Fibroblast of lung (primary cell): ENCODE data around the gene MAPK1IP1L. TPM values are rescaled to one million over a fixed set of nuclear protein-coding genes. Genes with fewer than 3 reads are reported as not detected.
"Not testable (repeated sequence)": the region's sequence is repeated elsewhere in the genome, so short reads cannot be mapped to it uniquely, and the experiment has no call there.

Experiments
- DNase-seq, 2 donors: peaks; one replicate each; pipeline versions ENCODE4 v3.0.0 to v3.0.0-alpha.2; 2010; ENCODE audit warnings: low read depth in 2 of 2
- H2AFZ ChIP-seq: 2 replicates; pipeline ENCODE4 v1.5.1; 2012; ENCODE audit warnings: low read length, control low read depth, inconsistent platforms
- H3K27ac ChIP-seq: 2 replicates; pipeline ENCODE4 v1.5.1; 2011; ENCODE audit warnings: low read length, control low read depth; ENCODE audit not compliant: insufficient read depth
- H3K27me3 ChIP-seq: 2 replicates; pipeline ENCODE4 v1.5.1; 2011; ENCODE audit warnings: mild to moderate bottlenecking, low read length; ENCODE audit not compliant: control insufficient read depth, insufficient read depth
- H3K36me3 ChIP-seq: 2 replicates; pipeline ENCODE4 v1.5.1; 2011; ENCODE audit warnings: low read length; ENCODE audit not compliant: control insufficient read depth, insufficient read depth
- H3K4me1 ChIP-seq: 2 replicates; pipeline ENCODE4 v1.5.1; 2011; ENCODE audit warnings: low read length; ENCODE audit not compliant: control insufficient read depth, insufficient read depth; ENCODE audit errors: extremely low read depth
- H3K4me2 ChIP-seq: 2 replicates; pipeline ENCODE4 v1.5.1; 2011; ENCODE audit warnings: low read length, control low read depth; ENCODE audit not compliant: insufficient read depth; ENCODE audit errors: extremely low read depth
- H3K4me3 ChIP-seq, 4 experiments: fragments of 200-600 bp in 1 of 4; sonication (generic) in 1 of 4; replicated peaks in 1 of 4; 2 replicates each; pipeline ENCODE4 v1.5.1; 2011 to 2016; ENCODE audit warnings: low read length in 4 of 4, low read depth in 3 of 4, mild to moderate bottlenecking in 3 of 4, control low read depth in 2 of 4, inconsistent platforms in 1 of 4, mixed read lengths in 1 of 4; ENCODE audit not compliant: insufficient read depth in 1 of 4; ENCODE audit errors: control extremely low read depth in 1 of 4
- H3K79me2 ChIP-seq: 2 replicates; pipeline ENCODE4 v1.5.1; 2012; ENCODE audit warnings: mild to moderate bottlenecking, low read length, inconsistent platforms; ENCODE audit not compliant: control insufficient read depth, insufficient read depth
- H3K9ac ChIP-seq: 2 replicates; pipeline ENCODE4 v1.5.1; 2011; ENCODE audit warnings: mild to moderate bottlenecking, low read length, control low read depth; ENCODE audit not compliant: insufficient read depth
- H3K9me3 ChIP-seq: 2 replicates; pipeline ENCODE4 v1.5.1; 2012; ENCODE audit warnings: low read depth, low read length; ENCODE audit not compliant: control insufficient read depth, insufficient read depth
- H4K20me1 ChIP-seq: 2 replicates; pipeline ENCODE4 v1.5.1; 2011; ENCODE audit warnings: low read length; ENCODE audit not compliant: control insufficient read depth, insufficient read depth; ENCODE audit errors: extremely low read depth
- EZH2 ChIP-seq: IDR thresholded peaks from 2 replicates; pipeline ENCODE4 v1.5.1; 2012; ENCODE audit warnings: low read length, control low read depth, mild to moderate bottlenecking; ENCODE audit errors: missing control alignments
- polyA plus RNA-seq, 2 donors: library from polyadenylated mRNA; depleted of rRNA in 1 of 2; stranded (reverse) in 1 of 2; unstranded in 1 of 2; fragments of >200 nt; gene quantifications; 2 replicates each; pipeline ENCODE4 v1.2.1, GENCODE V29; 2011 to 2012; ENCODE audit warnings: missing spikeins in 1 of 2
- total RNA-seq: library from RNA; depleted of rRNA; stranded (reverse); fragments of >200 nt; gene quantifications from 2 replicates; pipeline ENCODE4 v1.2.1, GENCODE V29; 2014
- TF ChIP-seq, protein P1 (sequence below), 2 donors: IDR thresholded peaks in 1 of 2; conservative IDR thresholded peaks in 1 of 2; 1 replicate in 1 of 2; 2 replicates in 1 of 2; pipeline ENCODE4 v1.5.1; 2011 to 2012; ENCODE audit warnings: low read length in 2 of 2, control low read depth in 1 of 2, inconsistent platforms in 1 of 2, low read depth in 1 of 2, mild to moderate bottlenecking in 1 of 2

Gene MAPK1IP1L
- total and polyA plus RNA-seq, 2 donors (not counting 1 experiment from before 2014, with no cell fraction given): 16.5 to 82.3 TPM

DNA sequence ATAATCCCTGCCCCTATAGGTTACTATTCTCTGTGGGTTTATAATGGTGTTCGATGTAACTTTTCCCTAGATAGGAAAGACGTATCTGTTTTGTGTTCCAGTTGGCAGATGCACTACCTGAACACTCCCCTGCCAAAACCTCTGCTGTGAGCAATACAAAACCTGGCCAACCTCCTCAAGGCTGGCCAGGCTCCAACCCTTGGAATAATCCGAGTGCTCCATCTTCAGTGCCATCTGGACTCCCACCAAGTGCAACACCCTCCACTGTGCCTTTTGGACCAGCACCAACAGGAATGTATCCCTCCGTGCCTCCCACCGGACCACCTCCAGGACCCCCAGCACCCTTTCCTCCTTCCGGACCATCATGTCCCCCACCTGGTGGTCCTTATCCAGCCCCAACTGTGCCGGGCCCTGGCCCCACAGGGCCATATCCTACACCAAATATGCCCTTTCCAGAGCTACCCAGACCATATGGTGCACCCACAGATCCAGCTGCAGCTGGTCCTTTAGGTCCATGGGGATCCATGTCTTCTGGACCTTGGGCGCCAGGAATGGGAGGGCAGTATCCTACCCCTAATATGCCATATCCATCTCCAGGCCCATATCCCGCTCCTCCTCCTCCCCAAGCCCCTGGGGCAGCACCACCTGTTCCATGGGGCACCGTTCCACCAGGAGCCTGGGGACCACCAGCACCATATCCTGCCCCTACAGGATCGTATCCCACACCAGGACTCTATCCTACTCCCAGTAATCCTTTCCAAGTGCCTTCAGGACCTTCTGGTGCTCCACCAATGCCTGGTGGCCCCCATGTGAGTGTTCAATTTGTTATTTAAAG lies 11.3 kb downstream of the MAPK1IP1L start:
- peaks cover 12% of the 10 kb centered on the region for H3K36me3 ChIP-seq
- H3K27me3 ChIP-seq: no peaks in the 10 kb centered on the region
- no peak overlapping the region for H3K27ac ChIP-seq
- no peak overlapping the region for H3K4me2 ChIP-seq
- no peaks in the 10 kb centered on the region for H4K20me1 ChIP-seq
- no peaks in the 10 kb centered on the region for H3K9me3 ChIP-seq
- peaks cover 2% of the 10 kb centered on the region for H3K4me1 ChIP-seq
- TF ChIP-seq EZH2: no peak
- TF ChIP-seq, protein P1, sequence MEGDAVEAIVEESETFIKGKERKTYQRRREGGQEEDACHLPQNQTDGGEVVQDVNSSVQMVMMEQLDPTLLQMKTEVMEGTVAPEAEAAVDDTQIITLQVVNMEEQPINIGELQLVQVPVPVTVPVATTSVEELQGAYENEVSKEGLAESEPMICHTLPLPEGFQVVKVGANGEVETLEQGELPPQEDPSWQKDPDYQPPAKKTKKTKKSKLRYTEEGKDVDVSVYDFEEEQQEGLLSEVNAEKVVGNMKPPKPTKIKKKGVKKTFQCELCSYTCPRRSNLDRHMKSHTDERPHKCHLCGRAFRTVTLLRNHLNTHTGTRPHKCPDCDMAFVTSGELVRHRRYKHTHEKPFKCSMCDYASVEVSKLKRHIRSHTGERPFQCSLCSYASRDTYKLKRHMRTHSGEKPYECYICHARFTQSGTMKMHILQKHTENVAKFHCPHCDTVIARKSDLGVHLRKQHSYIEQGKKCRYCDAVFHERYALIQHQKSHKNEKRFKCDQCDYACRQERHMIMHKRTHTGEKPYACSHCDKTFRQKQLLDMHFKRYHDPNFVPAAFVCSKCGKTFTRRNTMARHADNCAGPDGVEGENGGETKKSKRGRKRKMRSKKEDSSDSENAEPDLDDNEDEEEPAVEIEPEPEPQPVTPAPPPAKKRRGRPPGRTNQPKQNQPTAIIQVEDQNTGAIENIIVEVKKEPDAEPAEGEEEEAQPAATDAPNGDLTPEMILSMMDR (conservative IDR thresholded peaks at IDR 0.05 in 1 of 2, IDR thresholded peaks at IDR 0.05 in 1 of 2; ENCODE audit: low read depth in 1 of 2, low read length in 2 of 2): no peak
- H3K4me3 ChIP-seq: no peak overlapping the region
- peaks cover 50% of the 10 kb centered on the region for H3K79me2 ChIP-seq
- no peak overlapping the region for H2AFZ ChIP-seq
- H3K9ac ChIP-seq: no peak overlapping the region
- peak in 1 of 2 donors; percentile 18 for DNase-seq

DNA sequence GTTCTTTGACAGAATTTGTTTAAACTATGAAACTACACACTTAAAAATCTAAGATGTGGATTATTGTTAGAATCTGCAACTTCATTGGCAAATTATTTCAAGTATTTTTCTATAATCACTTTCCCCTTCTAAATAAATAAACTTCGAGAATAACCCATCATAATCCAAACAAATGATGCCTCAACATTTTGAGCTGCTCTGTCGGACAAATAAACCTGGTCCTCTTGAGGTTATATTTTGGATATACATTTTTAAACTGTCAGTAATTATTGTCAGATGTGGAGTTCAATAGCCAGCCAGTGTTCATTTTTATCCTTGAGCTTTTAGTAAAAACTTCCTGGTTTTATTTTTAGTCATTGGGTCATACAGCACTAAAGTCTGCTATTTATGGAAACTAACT lies 13.4 kb downstream of the MAPK1IP1L start:
- not testable (repeated sequence) for H3K9me3 ChIP-seq, DNase-seq, H3K27me3 ChIP-seq, H3K4me1 ChIP-seq, H2AFZ ChIP-seq, H3K27ac ChIP-seq, H3K4me3 ChIP-seq, H4K20me1 ChIP-seq, H3K36me3 ChIP-seq, H3K9ac ChIP-seq, H3K4me2 ChIP-seq
- peaks cover 29% of the 10 kb centered on the region for H3K79me2 ChIP-seq

DNA sequence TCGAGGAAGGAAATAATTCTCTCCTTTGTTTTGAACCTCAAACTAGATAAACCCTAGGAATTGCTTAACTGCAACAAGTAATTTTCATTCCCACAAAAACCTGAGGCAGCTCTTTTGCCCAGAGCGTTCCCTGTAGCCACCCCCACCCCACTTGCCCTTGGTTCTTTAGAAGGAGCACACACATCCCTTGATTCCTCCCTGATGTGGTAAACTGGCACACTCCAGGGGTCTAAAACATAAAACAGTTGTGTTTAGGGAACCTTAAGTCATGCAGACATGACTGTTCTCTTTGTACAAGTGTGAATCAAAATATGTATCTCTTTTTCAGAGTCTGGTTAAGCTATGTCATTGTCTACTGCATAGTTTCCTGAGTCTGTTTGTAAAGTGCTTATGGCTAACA lies 14.0 kb downstream of the MAPK1IP1L start:
- Histone ChIP-seq H3K4me3 (no peak overlapping the region), H3K4me1 (peaks cover 2% of the 10 kb centered on the region), H4K20me1 (no peaks in the 10 kb centered on the region), H3K36me3 (peaks cover 9% of the 10 kb centered on the region), H3K4me2 (no peak overlapping the region), H3K27me3 (no peaks in the 10 kb centered on the region), H3K9ac (no peak overlapping the region), H3K27ac (peak overlapping the region; percentile 17), H3K79me2 (peaks cover 25% of the 10 kb centered on the region), H3K9me3 (no peaks in the 10 kb centered on the region), H2AFZ (no peak overlapping the region)
- DNase-seq: no peak
- no peak for TF ChIP-seq EZH2
- TF ChIP-seq, protein P1 (conservative IDR thresholded peaks at IDR 0.05 in 1 of 2, IDR thresholded peaks at IDR 0.05 in 1 of 2; ENCODE audit: low read depth in 1 of 2, low read length in 2 of 2): no peak
